GM18951 (cell line): ENCODE measurements around the gene UBA1.

Experiments
- POLR2A ChIP-seq: IDR thresholded peaks from 4 replicates; pipeline ENCODE4 v1.6.1; 2011; ENCODE audit warnings: mild to moderate bottlenecking; ENCODE audit not compliant: insufficient read length, insufficient read depth; ENCODE audit errors: extremely low read depth
- in situ Hi-C: fragments of 300-500 bp; cut with MboI; formaldehyde crosslinking; loops from one replicate; pipeline ENCODE4 v1.12.0; 2022; ENCODE audit warnings: low sequenced_read_pairs, mixed read lengths, inconsistent platforms; ENCODE audit not compliant: unreplicated experiment

UBA1 gene

GRCh38 chrX:47174376-47174775 is 19.3 kb upstream of the UBA1 start:
- TF ChIP-seq POLR2A, result no peak
- in situ Hi-C loops, result no loop called here

DNA sequence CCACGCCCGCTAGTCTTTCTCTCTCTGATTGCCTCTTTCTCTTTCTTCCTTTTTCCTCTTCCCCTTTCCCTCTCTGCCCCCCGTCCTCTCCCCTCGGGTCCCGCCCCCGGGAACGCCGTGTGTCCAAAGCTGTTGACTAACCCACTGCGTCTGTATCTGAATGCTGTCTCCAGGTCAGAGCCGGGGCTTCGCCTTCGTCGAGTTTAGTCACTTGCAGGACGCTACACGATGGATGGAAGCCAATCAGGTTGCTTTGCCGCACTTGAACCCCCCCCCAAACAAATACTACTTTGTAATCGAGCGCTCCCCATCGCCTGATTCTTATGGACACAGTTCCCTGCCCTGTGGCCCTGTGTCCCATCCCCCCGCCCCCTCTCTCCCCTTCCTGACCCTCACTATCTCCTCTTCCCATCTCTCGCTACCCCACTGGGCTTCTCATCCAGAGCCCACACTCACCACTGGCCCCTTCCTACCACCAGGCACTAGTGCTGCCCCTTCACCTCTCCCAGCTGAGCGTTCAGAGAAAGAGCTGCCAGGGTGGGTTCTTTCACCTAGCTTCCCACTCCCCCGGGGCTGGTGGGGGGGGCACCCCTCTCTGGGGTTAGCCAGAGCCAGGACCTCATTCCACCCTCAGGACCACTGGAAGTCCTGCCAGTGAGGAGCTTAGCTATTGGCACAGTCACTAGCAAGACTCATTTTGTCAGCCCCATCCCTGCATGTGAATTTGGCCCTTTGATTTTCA is 18.6 kb upstream of the UBA1 start:
- in situ Hi-C loops, result loop anchor here (25.0 kb wide), 1 partner anchor 337 kb away; no protein-coding TSS in a partner anchor
- no peak for TF ChIP-seq POLR2A

DNA sequence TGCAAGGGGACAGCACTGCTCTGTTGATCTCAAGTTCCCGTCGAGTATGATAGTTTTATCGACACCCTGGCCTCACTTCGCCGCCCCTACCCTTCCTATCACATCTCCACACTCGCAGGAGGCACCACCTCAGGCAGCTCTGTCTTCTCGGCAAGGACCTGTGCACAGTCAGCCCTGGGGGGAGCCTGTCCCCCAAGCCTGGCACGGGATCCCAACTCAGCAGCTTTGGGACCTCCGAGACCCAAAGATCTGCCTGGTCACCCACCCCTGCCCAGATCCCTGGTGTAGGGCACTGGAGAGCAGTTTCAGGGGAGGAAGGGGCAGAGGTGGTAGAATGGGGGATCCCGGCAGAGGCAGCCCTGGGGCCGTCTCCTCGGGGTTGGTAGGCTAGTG is 18.0 kb upstream of the UBA1 start:
- TF ChIP-seq POLR2A, result no peak
- in situ Hi-C loops, result loop anchor here (25.0 kb wide), 1 partner anchor 337 kb away; no protein-coding TSS in a partner anchor

- TF ChIP-seq POLR2A, result no peak
- in situ Hi-C loops, result loop anchor here (25.0 kb wide), 1 partner anchor 336 kb away; no protein-coding TSS in a partner anchor
Observed at GRCh38 chrX:47176101-47176740, 17.4 kb upstream of the UBA1 start.

DNA sequence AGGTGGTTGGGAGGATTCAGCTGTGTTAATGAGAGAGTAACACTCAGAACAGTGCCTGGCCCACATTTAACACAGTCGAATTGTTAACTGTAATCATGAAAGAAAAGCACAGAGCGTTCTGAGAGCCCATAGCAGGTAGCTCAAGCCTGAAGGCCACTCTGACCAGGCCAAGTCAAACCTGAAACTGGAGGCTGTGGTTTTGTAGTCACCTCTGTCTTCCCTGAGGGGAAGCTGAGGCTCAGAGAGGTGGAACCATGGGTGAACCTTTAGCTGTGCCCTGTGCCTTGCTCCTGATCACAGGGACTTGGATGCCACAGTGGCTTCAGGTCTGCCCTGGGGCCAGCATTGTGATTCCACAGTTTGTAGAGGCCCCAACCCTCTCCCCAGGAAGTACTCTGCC is 16.6 kb upstream of the UBA1 start:
- TF ChIP-seq POLR2A, result no peak
- in situ Hi-C loops, result loop anchor here (25.0 kb wide), 1 partner anchor 335 kb away; no protein-coding TSS in a partner anchor

DNA sequence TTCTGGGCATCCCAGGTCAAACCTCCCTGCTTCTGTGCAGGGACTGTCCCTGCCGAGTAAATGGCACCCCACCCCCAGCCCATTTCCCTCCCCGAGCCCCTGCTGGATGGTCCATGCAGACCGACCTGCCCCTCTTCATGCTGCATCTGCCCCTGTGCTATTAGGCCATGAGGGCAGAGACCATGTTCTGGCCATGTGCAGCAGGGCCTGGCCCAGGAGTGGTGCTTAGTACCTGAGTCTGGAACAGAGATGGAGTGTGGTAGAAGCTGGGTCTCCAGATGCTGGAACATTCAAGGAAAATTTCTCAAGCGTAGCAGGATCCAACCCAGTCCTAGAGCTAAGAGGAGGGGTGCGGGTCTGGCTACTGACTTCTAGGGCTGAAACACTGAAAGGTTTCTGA is 15.3 kb upstream of the UBA1 start:
- in situ Hi-C loops, result loop anchor here (25.0 kb wide), 1 partner anchor 334 kb away; no protein-coding TSS in a partner anchor
- no peak for TF ChIP-seq POLR2A

DNA sequence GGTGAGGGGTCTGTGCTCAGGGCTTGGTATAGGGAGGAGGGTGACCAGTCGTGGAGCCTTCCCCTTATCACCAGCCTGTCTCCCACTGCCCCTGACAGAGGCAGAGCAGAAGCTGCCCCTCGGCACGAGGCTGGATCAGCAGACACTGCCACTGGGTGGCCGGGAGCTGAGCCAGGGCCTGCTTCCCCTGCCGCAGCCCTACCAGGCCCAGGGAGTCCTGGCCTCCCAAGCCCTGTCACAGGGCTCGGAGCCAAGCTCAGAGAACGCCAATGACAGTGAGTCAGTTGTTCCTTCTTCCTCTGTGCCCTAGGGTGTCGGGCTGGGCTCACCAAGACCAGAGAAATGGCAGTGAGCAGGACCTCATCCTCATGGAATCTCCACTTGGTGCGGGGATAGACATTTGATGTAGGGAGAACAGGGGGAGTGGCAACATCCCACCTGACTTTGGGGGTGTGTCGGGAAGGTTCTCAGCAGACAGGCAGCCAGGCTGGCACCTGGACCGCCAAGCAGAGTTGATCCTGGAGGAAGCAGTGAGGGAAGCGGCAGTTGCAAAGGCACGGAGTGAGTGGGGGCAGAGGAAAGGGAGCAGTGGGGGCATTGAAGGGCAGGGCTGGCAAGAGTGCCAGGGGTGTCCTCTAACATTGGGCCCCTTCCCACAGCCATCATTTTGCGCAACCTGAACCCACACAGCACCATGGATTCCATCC is 14.3 kb upstream of the UBA1 start:
- in situ Hi-C loops, result loop anchor here (25.0 kb wide), 1 partner anchor 333 kb away; no protein-coding TSS in a partner anchor

DNA sequence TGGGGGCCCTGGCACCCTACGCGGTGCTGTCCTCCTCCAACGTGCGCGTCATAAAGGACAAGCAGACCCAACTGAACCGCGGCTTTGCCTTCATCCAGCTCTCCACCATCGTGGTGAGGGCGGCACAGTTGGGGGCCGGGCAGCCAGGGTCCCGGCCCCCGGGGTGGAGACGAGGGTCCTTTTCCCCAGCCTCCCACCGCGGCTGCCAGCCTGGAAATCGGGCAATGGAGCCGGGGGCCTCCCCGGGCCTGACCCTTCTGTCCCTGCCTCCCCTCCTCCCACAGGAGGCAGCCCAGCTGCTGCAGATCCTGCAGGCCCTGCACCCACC is 13.7 kb upstream of the UBA1 start:
- in situ Hi-C loops, result loop anchor here (25.0 kb wide), 1 partner anchor 332 kb away; no protein-coding TSS in a partner anchor
- no peak for TF ChIP-seq POLR2A

More for the DNA sequence above, 14.3 kb upstream of the UBA1 start:
- no peak for TF ChIP-seq POLR2A

GRCh38 chrX:47180346-47180745 is 13.3 kb upstream of the UBA1 start:
- in situ Hi-C loops, result loop anchor here (25.0 kb wide), 1 partner anchor 332 kb away; no protein-coding TSS in a partner anchor
- no peak for TF ChIP-seq POLR2A

DNA sequence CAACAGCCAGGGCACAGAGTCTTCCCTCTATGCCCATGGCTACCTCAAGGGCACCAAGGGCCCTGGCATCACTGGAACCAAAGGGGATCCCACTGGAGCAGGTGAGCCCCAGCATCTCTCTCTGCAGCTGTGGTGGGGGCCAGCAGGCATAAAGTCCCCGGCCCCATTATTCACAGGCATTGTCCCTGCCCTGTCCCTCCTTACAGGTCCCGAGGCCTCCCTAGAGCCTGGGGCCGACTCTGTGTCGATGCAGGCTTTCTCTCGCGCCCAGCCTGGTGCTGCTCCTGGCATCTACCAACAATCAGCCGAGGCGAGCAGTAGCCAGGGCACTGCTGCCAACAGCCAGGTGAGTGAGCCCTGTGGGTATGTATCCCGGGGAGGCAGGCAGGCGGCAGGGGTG is 12.3 kb upstream of the UBA1 start:
- in situ Hi-C loops, result loop anchor here (25.0 kb wide), 1 partner anchor 331 kb away; no protein-coding TSS in a partner anchor
- TF ChIP-seq POLR2A, result no peak

DNA sequence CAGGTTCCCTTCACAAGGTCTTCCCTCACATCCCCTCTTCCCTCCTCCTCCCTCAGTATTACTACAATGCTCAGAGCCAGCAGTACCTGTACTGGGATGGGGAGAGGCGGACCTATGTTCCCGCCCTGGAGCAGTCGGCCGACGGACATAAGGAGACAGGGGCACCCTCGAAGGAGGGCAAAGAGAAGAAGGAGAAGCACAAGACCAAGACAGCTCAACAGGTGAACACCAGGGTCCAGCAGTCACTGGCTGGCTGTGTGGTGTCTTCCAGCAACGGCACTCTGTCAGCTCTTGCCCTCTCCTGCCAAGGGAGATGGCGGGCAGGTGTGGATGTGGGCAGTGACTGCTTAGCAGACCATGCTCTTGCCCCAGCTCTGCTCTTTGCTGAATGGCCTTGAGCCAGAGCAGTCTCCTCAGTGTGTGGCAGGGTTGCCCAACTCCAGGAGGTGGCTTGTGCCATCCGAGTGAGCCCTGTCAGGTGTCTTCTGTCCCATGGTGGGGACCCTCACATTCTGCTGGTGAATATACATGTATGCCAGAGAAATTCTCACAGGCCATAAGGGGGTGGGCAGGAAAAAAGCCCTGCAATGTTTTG is 11.4 kb upstream of the UBA1 start:
- TF ChIP-seq POLR2A, result no peak

GRCh38 chrX:47184486-47184885 is 9.1 kb upstream of the UBA1 start:
- in situ Hi-C loops, result loop anchor here (25.0 kb wide), 1 partner anchor 328 kb away; no protein-coding TSS in a partner anchor
- no peak for TF ChIP-seq POLR2A

More for the DNA sequence above, 11.4 kb upstream of the UBA1 start:
- in situ Hi-C loops, result loop anchor here (25.0 kb wide), 1 partner anchor 330 kb away; no protein-coding TSS in a partner anchor

DNA sequence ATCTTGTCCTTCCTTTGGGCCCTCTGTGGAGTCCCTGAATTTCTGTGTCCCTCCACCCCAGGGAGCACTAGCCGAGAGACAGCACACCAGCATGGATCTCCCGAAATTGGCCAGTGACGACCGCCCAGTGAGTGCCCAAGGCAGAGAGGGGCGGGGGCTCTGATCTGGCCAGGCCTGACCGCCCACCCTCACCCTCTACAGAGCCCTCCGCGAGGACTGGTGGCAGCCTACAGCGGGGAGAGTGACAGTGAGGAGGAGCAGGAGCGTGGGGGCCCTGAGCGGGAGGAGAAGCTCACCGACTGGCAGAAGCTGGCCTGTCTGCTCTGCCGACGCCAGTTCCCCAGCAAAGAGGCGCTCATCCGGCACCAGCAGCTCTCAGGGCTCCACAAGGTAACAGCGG is 8.4 kb upstream of the UBA1 start:
- in situ Hi-C loops, result loop anchor here (25.0 kb wide), 1 partner anchor 327 kb away; no protein-coding TSS in a partner anchor
- no peak for TF ChIP-seq POLR2A
